ENCODE results near the gene IQCK. TPM values are rescaled to one million over a fixed set of nuclear protein-coding genes. Genes with fewer than 3 reads are reported as not detected.

The IQCK gene
- total RNA-seq, 1 donor from 2014 or later: 7.6 TPM

- Histone ChIP-seq H3K27me3 (peaks cover 23% of the 10 kb centered on the region), H3K4me1 (no peaks in the 10 kb centered on the region), H3K4me3 (no peak overlapping the region), H3K27ac (no peak overlapping the region), H3K36me3 (no peaks in the 10 kb centered on the region), H3K9me3 (no peaks in the 10 kb centered on the region)
- intact Hi-C loops (cut with DNase I): loop anchor here (10.0 kb wide), 1 partner anchor 477 kb away; no protein-coding TSS in a partner anchor
- TF ChIP-seq, protein P1, sequence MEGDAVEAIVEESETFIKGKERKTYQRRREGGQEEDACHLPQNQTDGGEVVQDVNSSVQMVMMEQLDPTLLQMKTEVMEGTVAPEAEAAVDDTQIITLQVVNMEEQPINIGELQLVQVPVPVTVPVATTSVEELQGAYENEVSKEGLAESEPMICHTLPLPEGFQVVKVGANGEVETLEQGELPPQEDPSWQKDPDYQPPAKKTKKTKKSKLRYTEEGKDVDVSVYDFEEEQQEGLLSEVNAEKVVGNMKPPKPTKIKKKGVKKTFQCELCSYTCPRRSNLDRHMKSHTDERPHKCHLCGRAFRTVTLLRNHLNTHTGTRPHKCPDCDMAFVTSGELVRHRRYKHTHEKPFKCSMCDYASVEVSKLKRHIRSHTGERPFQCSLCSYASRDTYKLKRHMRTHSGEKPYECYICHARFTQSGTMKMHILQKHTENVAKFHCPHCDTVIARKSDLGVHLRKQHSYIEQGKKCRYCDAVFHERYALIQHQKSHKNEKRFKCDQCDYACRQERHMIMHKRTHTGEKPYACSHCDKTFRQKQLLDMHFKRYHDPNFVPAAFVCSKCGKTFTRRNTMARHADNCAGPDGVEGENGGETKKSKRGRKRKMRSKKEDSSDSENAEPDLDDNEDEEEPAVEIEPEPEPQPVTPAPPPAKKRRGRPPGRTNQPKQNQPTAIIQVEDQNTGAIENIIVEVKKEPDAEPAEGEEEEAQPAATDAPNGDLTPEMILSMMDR (IDR thresholded peaks at IDR 0.05): peak; percentile 94
- ATAC-seq: peak; percentile 95
- DNase-seq: peak; percentile 77
Measured at GRCh38 chr16:19907161-19907992, 189.3 kb downstream of the IQCK start.

Other genes with a start within 250 kb of the IQCK start
- gene GDE1, start 196.2 kb upstream of the IQCK start, total RNA-seq: 75.3 TPM
- 16.6 TPM for gene CCP110, start 194.3 kb upstream of the IQCK start, total RNA-seq
- gene VPS35L, start 162.6 kb upstream of the IQCK start, total RNA-seq: 51.9 TPM
- 12.2 TPM for gene KNOP1, start within 50 bp of the IQCK start, total RNA-seq
- gene GPRC5B, start 166.6 kb downstream of the IQCK start, total RNA-seq: 21.1 TPM